Lower leg skin (tissue), 4 donors: Measurements from ENCODE around the gene PAFAH1B2. TPM values are rescaled to one million over a fixed set of nuclear protein-coding genes. Genes with fewer than 3 reads are reported as not detected.

Source experiments
- DNase-seq, 2 donors: peaks; one replicate each; pipeline ENCODE4 v3.0.0-alpha.2; 2019; ENCODE audit warnings: low spot score in 2 of 2
- H3K4me3 ChIP-seq: fragments of 200-600 bp; sonication (generic); 2 replicates; pipeline ENCODE4 v1.5.1; 2017; ENCODE audit warnings: mild to moderate bottlenecking, low read depth; ENCODE audit not compliant: poor library complexity, severe bottlenecking
- POLR2A ChIP-seq, 2 donors: fragments of 450-650 bp; IDR thresholded peaks; one replicate each; pipeline ENCODE4 v1.6.1; 2016 to 2017; ENCODE audit warnings: antibody characterized with exemption in 2 of 2, mild to moderate bottlenecking in 1 of 2, moderate library complexity in 1 of 2
- WGBS, 2 donors: methylation state at CpG; one replicate each; pipeline ENCODE4 v1.1.5; 2018; 5-methylcytosine and 5-hydroxymethylcytosine counted together
- intact Hi-C: fragments of 100-400 bp; cut with DNase I; formaldehyde crosslinking; loops from one replicate; pipeline ENCODE4 v1.15.0; 2023; ENCODE audit warnings: low total_unique reads
- total RNA-seq, 4 donors: library from RNA; depleted of rRNA; stranded (reverse); fragments of >200 nt; gene quantifications; one replicate each; pipeline ENCODE4 v1.1.0, GENCODE V29; 2016
- TF ChIP-seq, protein P1 (sequence below), 3 donors: fragments of 450-650 bp; IDR thresholded peaks; one replicate each; pipeline ENCODE4 v1.5.1; 2016; ENCODE audit warnings: antibody characterized with exemption in 3 of 3, mild to moderate bottlenecking in 3 of 3, moderate library complexity in 2 of 3

Gene PAFAH1B2
- total RNA-seq, 4 donors from 2014 or later: 49.1 to 72.4 (median 62.5) TPM

DNA sequence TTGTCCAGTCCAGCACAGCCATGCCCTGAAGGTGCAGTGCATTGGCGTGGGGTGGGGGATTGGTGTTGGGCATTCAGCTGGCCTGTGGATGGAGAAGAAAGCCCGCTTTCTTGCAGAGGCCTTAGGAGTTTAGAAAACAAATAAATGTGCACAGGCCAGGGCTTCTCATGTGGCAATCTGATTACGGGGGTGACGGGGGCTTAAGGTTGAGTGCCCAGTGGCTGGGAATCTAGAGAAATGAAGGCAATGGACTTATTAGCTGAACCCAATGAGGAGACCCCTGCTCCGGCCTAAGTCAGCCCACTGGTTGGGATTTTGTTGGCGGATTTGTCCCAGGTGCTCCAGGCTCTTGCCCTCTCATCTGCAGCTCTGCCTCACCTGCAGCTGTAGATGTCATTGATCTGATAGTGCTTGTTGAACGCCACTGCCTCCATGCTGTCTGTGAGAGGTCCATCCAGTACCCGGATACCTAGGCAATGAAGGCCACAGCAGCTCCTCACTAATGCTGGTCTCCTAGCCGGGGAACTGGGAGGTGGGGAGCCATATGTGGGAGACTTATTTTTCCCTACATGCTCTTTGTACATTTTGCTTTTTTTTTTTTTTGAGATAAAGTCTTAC lies 81.6 kb downstream of the PAFAH1B2 start:
- DNase-seq: peak in 1 of 2 donors; percentile 79
- intact Hi-C loops: no loop called here
- TF ChIP-seq POLR2A (IDR thresholded peaks at IDR 0.05): no peak
- TF ChIP-seq, protein P1, sequence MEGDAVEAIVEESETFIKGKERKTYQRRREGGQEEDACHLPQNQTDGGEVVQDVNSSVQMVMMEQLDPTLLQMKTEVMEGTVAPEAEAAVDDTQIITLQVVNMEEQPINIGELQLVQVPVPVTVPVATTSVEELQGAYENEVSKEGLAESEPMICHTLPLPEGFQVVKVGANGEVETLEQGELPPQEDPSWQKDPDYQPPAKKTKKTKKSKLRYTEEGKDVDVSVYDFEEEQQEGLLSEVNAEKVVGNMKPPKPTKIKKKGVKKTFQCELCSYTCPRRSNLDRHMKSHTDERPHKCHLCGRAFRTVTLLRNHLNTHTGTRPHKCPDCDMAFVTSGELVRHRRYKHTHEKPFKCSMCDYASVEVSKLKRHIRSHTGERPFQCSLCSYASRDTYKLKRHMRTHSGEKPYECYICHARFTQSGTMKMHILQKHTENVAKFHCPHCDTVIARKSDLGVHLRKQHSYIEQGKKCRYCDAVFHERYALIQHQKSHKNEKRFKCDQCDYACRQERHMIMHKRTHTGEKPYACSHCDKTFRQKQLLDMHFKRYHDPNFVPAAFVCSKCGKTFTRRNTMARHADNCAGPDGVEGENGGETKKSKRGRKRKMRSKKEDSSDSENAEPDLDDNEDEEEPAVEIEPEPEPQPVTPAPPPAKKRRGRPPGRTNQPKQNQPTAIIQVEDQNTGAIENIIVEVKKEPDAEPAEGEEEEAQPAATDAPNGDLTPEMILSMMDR (IDR thresholded peaks at IDR 0.05): no peak
- H3K4me3 ChIP-seq: no peak overlapping the region
- WGBS, 2 donors: 95 to 98% methylated on average over 9 of the region's 9 CpGs

Other genes starting within 250 kb of the PAFAH1B2 start
- 10 to 100 TPM; 26.7 to 37.5 (median 30.1) TPM for gene SIK3, start 45.9 kb upstream of the PAFAH1B2 start, total RNA-seq
- 10 to 100 TPM; 38.4 to 49.4 (median 40.7) TPM for gene SIDT2, start 34.5 kb downstream of the PAFAH1B2 start, total RNA-seq
- 100 to 1,000 TPM; 122 to 450 (median 233) TPM for gene TAGLN, start 55.1 kb downstream of the PAFAH1B2 start, total RNA-seq
- gene PCSK7, start 87.8 kb downstream of the PAFAH1B2 start, total RNA-seq: 10 to 100 TPM; 37.6 to 83.2 (median 56.0) TPM
- 10 to 100 TPM in 1 of 4 donors, 1 to 10 TPM in 3; 7.4 to 11.3 (median 9.5) TPM for gene RNF214, start 88.4 kb downstream of the PAFAH1B2 start, total RNA-seq
- 1 to 10 TPM; 2.7 to 5.8 (median 4.2) TPM for gene BACE1-AS, start 147.1 kb downstream of the PAFAH1B2 start, total RNA-seq
- gene BACE1, start 172.0 kb downstream of the PAFAH1B2 start, total RNA-seq: 10 to 100 TPM in 3 of 4 donors, 1 to 10 TPM in 1; 9.1 to 31.6 (median 19.1) TPM
- 10 to 100 TPM; 11.3 to 45.1 (median 15.2) TPM for gene CEP164, start 183.6 kb downstream of the PAFAH1B2 start, total RNA-seq